HG03521 (cell line): ENCODE results near the gene BRD9.
"Not testable (repeated sequence)": the region's sequence is repeated elsewhere in the genome, so short reads cannot be mapped to it uniquely, and the experiment has no call there.

Experiments used
- ATAC-seq: cut with Tn5 transposase; IDR thresholded peaks from one replicate; pipeline ENCODE4 v1.9.1; 2021; ENCODE audit warnings: mild to moderate bottlenecking, moderate library complexity; ENCODE audit not compliant: unreplicated experiment

Gene BRD9

GRCh38 chr5:923281-923873, 30.8 kb upstream of the BRD9 start:
- peak; percentile 56 for ATAC-seq

- no peak for ATAC-seq
These were observed 30.1 kb upstream of the BRD9 start for GRCh38 chr5:922436-923280.

DNA sequence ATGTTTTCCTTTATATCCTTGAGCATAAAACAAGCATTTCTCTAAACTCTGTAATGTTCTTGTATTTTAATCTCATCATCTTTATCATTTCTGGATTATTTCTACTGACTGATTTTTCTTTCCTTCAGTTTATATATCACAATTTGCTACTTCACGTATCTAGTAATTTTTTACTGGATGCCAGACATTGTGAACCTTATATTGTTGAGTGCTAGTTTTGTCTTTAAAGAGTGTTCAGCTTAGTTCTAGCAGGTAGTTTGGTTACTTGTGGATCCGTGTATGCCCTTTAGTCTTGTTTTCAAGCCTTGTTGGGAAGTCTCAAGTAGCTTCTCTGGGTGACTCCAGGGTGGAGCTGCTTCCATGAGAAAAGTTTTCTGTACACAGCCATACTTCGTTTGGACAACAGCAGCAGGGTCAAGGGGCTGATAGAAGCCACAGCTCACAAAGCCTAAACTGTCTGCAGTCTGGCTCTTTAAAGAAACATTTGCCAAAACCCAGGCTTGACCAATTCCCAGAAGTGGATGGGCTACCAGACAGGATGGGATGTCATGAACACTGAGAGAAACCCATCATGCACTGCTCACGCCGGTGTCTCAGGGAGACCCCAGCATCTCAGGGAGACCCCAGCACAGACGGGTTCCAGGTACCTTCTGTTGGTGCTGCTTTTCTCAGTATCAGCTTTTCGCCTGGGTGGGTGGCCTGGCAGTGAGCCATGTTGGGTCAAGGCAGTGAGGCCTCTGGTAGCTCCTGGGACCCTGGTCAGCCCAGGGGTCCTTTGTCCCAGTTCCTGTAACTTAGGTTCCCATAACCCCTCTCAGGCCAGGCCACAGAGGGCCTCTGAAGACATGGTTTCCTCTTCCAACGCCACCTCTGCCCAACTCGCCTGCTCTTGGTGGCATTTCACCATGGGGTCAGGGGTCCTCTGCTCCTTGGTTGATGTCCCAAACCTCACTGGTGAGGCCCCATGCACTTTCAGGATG, 29.1 kb upstream of the BRD9 start:
- ATAC-seq: no peak

GRCh38 chr5:920321-920720, 27.7 kb upstream of the BRD9 start:
- no peak for ATAC-seq

DNA sequence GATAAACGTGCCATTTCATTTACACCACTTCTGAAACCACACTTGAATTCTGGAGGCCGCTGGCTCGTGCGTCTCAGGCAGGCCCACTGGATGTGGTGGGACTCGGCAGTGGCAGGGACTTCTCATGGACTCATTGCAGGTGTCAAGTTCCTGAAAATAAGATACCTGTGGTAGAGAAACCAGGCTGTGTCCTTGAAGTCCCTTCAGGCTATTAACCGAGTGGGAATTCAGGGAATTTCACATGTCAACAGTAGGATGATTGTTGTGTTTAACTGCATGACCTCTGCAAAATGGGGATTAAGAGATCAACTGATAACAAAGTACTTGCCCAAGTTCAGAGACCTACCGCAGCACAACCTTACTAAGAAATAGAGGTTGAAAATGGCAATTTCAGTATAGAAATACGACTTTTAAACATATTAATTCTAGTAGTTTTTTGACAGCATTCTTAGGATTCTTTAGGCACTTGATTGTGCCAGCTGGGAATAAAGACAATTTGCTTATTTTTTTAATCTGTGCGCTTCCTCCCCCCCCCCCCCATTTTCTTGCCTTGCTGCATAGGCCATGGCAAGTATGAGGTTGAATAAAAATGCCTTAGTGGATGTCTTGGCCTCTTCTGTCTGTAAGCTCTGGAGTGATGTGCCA, 26.9 kb upstream of the BRD9 start:
- ATAC-seq: no peak

DNA sequence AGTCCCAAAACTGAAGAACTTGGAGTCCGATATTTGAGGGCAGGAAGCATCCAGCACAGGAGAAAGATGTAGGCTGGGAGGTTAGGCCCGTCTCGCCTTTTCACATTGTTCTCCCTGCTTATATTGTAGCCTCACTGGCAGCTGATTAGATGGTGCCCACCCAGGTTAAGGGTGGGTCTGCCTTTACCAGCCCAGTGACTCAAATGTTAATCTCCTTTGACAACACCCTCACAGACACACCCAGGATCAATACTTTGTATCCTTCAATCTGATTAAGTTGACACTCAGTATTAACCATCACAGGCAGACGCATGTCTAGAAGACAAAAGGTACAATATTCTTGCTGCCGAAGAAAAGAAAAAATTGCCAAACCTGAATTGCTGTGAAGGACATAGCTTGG, 26.1 kb upstream of the BRD9 start:
- ATAC-seq: not testable (repeated sequence)

- no peak for ATAC-seq
These were observed 24.1 kb upstream of the BRD9 start for GRCh38 chr5:916441-917293.

DNA sequence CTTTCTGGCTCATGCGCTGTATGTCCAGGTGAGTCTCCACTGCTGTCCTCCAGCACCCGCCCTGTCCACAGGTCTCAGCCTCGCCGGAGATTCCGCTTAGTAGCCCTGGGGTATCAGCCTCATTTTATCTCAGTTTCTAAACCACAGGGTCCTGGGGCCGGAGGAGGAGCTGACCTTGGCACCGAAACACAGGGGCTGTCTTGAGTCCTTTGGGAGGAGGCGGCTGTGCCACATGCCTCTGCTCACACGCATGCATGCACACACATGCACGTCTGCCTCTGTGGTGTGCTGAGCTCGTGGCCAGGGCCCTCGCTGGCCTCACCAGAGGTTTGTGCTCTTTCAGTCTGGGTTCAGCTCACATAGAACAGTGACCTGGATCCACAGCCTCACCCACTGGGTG, 23.3 kb upstream of the BRD9 start:
- no peak for ATAC-seq

DNA sequence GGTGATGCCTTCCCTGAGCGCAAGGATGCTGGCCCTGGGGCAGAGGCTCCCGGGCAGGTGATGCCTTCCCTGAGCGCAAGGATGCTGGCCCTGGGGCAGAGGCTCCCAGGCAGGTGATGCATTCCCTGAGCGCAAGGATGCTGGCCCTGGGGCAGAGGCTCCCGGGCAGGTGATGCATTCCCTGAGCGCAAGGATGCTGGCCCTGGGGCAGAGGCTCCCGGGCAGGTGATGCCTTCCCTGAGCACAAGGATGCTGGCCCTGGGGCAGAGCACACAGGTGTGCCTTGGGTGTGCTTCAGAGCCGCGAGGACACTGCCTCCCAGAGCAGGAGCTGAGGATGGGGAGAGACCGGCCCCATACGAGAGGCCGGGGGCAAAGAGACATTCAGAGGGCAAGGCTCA, 22.7 kb upstream of the BRD9 start:
- not testable (repeated sequence) for ATAC-seq

DNA sequence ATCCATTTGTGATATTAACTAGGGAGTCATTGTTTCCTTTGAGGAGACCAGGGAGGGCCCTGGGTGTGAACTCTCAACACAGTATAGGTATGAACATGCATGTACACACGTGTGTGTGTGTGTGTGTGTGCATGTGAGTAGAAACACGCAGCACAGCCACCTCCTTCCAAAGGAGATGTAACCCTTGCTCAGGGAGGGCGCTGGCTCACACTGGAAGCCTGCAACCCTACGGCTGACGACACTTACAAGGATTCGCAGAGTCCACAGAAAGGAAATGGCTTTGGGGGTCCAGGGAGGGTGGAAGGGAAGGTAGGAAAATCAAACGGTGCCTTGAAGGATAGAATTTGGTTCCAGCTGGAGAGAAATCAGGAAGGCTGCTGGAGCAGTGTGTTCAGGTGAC, 22.0 kb upstream of the BRD9 start:
- no peak for ATAC-seq

- no peak for ATAC-seq
These were observed 21.6 kb upstream of the BRD9 start for GRCh38 chr5:914174-914573.

DNA sequence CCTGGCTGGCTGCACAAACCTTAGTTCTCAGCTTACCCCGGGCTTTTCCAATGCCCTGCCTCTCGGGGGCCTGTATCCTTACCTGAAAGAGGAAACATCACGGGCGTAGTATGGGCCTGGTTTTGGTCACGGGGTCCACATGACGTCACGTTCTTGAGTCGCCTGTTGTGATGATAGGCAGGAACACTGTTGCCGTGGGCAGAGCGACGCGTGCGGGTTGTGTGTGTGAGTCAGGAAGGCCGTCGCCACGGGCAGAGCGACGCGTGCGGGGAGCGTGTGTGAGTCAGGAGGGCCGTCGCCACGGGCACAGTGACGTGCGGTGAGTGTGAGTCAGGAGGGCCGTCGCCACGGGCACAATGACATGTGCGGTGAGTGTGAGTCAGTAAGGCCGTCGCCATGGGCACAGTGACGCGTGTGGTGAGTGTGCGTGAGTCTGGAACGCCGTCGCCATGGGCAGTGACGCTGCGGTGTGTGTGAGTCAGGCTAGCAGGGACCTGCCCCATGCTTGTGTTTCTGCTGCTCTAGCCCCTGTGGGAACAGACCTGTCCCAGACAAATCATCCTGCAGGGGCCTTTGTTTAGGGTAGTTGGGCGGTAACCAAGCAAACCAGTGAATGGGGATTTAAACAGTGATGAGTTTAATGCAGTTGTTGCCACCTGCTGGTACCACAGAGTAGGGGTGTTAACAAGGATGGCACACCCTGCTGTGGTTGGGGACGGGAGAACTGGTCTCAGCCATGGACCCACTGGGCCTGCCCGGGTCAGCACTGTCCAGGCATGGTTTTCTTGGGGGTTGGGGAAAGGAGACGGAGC, 19.9 kb upstream of the BRD9 start:
- ATAC-seq: no peak

GRCh38 chr5:911601-912000, 19.0 kb upstream of the BRD9 start:
- ATAC-seq: no peak

DNA sequence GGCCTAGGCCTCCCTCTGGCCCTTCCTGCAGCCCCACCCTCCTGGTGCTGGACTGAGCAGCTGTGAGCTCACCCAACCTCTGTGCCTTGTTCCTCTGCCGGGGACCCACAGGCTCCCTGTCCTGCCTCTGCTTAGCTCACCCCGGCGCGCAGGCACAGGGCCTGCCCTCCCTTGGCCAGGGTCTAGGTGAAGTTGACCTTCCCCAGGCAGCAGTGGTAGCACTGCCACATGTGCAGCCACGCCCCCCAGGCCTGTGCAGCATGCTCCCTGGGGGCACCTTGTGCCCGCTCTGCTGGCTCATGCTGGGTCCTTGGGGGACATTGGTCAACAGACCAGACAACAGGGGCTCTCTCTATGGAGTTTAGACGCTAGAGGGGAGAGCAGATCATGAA, 18.2 kb upstream of the BRD9 start:
- ATAC-seq: no peak

GRCh38 chr5:909994-910768, 17.6 kb upstream of the BRD9 start:
- no peak for ATAC-seq

- ATAC-seq: no peak
These were observed 16.5 kb upstream of the BRD9 start for GRCh38 chr5:909086-909485.

DNA sequence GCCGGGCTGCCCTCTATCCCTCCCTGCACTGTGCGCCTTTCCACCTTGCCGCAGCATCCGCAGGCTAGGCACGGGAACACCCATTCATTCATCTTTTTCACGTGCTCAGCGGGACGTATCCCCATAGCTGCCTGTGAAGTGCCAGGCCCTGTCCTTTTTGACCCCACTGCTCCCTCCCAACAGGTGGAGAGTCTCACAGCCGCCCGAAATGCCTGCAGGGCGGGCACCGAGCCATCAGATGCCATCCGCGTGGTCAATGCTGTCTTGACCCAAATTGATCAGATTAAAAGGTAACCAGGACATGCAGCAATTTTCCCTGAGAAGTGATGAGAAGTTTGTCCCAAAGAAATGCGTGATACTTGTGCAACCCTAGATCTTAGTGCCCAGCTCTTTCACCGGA, 15.6 kb upstream of the BRD9 start:
- ATAC-seq: no peak

GRCh38 chr5:907366-907910, 14.8 kb upstream of the BRD9 start:
- ATAC-seq: no peak
